Endothelial cell of umbilical vein (primary cell): ENCODE results near the gene MCFD2. TPM values are rescaled to one million over a fixed set of nuclear protein-coding genes. Genes with fewer than 3 reads are reported as not detected.

Experiments used
- BruUV-seq: library from RNA; stranded (reverse); fragments of 400-500 nt; replicated peaks from 2 replicates; lab custom pipeline; 2021; lab: Mats Ljungman, UMichigan
- CTCF ChIA-PET: fragments of 300-600, 350-600 bp; sonication (Branson Sonifier 250); formaldehyde crosslinking; loops from one replicate; lab custom pipeline; 2021; ENCODE audit warnings: antibody characterized with exemption, inconsistent platforms; lab: Charles Lee
- POLR2A ChIA-PET: fragments of 300-600, 350-600 bp; sonication (Branson Sonifier 250); formaldehyde crosslinking; loops from one replicate; lab custom pipeline; 2021; ENCODE audit warnings: antibody characterized with exemption, inconsistent platforms; lab: Charles Lee
- DNase-seq: peaks from one replicate; pipeline ENCODE4 v3.0.0-alpha.2; 2011; ENCODE audit warnings: low read depth, low spot score
- FAIRE-seq: peaks from 2 replicates; lab custom pipeline; 2011; peaks lifted over from hg19 to GRCh38; lab: Jason Lieb, UNC
- H2AFZ ChIP-seq: 2 replicates; pipeline ENCODE4 v1.6.0; 2012; ENCODE audit warnings: low read depth, low read length, control low read depth, inconsistent platforms
- H3K27ac ChIP-seq: 2 replicates; pipeline ENCODE4 v1.5.1; 2011; ENCODE audit warnings: low read depth, mild to moderate bottlenecking, control low read depth, low read length, moderate library complexity; ENCODE audit not compliant: insufficient read depth
- H3K27me3 ChIP-seq, 2 experiments: 2 replicates each; pipeline versions ENCODE4 v1.6.0 to v1.6.1; 2011; ENCODE audit warnings: low read length in 2 of 2, mixed read lengths in 1 of 2; ENCODE audit not compliant: control insufficient read depth in 2 of 2, insufficient read depth in 2 of 2
- H3K36me3 ChIP-seq, 2 experiments: 2 replicates in 1 of 2; 3 replicates in 1 of 2; pipeline ENCODE4 v1.5.1; 2011; ENCODE audit warnings: low read length in 2 of 2, mild to moderate bottlenecking in 1 of 2, moderate library complexity in 1 of 2; ENCODE audit not compliant: control insufficient read depth in 2 of 2, insufficient read depth in 2 of 2; ENCODE audit errors: extremely low read depth in 1 of 2
- H3K4me1 ChIP-seq: 3 replicates; pipeline ENCODE4 v1.5.1; 2011; ENCODE audit warnings: mild to moderate bottlenecking, low read length; ENCODE audit not compliant: control insufficient read depth, insufficient read depth; ENCODE audit errors: extremely low read depth
- H3K4me2 ChIP-seq: 2 replicates; pipeline ENCODE4 v1.6.1; 2011; ENCODE audit warnings: low read length, control low read depth, mixed read lengths; ENCODE audit not compliant: insufficient read depth
- H3K4me3 ChIP-seq, 3 experiments: fragments of 200-600 bp in 1 of 3; sonication (generic), shearing (Covaris generic) in 1 of 3; replicated peaks in 1 of 3; 2 replicates each; pipeline ENCODE4 v1.5.1; 2011 to 2016; ENCODE audit warnings: control low read depth in 3 of 3, low read length in 3 of 3, mild to moderate bottlenecking in 2 of 3, inconsistent platforms in 1 of 3, low read depth in 1 of 3, moderate library complexity in 1 of 3; ENCODE audit not compliant: insufficient read depth in 1 of 3
- H3K79me2 ChIP-seq: 2 replicates; pipeline ENCODE4 v1.6.0; 2012; ENCODE audit warnings: low read length, inconsistent platforms; ENCODE audit not compliant: control insufficient read depth, insufficient read depth
- H3K9ac ChIP-seq: replicated peaks from 2 replicates; pipeline ENCODE3; 2011; ENCODE audit warnings: low read length, control low read depth; ENCODE audit not compliant: insufficient read depth; ENCODE audit errors: extremely low read depth
- H3K9me1 ChIP-seq: replicated peaks from 3 replicates; pipeline ENCODE4 v1.6.0; 2011; ENCODE audit warnings: mild to moderate bottlenecking, low read length; ENCODE audit not compliant: control insufficient read depth, insufficient read depth; ENCODE audit errors: extremely low read depth
- H3K9me3 ChIP-seq: replicated peaks from 2 replicates; pipeline ENCODE4 v1.5.1; 2012; ENCODE audit warnings: low read length, inconsistent platforms; ENCODE audit not compliant: control insufficient read depth, insufficient read depth
- H4K20me1 ChIP-seq: replicated peaks from 2 replicates; pipeline ENCODE3; 2011; ENCODE audit warnings: mild to moderate bottlenecking, low read length; ENCODE audit not compliant: control insufficient read depth, insufficient read depth; ENCODE audit errors: extremely low read depth
- EZH2 ChIP-seq: IDR thresholded peaks from 2 replicates; pipeline ENCODE4 v1.6.1; 2012; ENCODE audit warnings: borderline replicate concordance, low read depth, mild to moderate bottlenecking, moderate library complexity, low read length, inconsistent platforms; ENCODE audit not compliant: severe bottlenecking
- FOS ChIP-seq: IDR thresholded peaks from 2 replicates; pipeline ENCODE4 v1.6.1; 2011; ENCODE audit warnings: mild to moderate bottlenecking, low read length, moderate library complexity, borderline replicate concordance; ENCODE audit not compliant: insufficient read depth
- GATA2 ChIP-seq: IDR thresholded peaks from 2 replicates; pipeline ENCODE4 v1.7.0; 2011; ENCODE audit warnings: low read depth, mild to moderate bottlenecking, moderate library complexity, mixed read lengths, low read length; ENCODE audit not compliant: insufficient read length, insufficient read depth
- JUN ChIP-seq: IDR thresholded peaks from 2 replicates; pipeline ENCODE4 v1.6.1; 2011; ENCODE audit warnings: borderline replicate concordance, low read depth; ENCODE audit not compliant: insufficient read length, insufficient read depth
- MYC ChIP-seq: IDR thresholded peaks from one replicate; pipeline ENCODE4 v1.6.1; 2011; ENCODE audit warnings: mild to moderate bottlenecking, low read depth, low read length
- POLR2A ChIP-seq: IDR thresholded peaks from 2 replicates; pipeline ENCODE4 v1.6.1; 2012; ENCODE audit warnings: low read depth, mild to moderate bottlenecking, control low read depth, low read length
- POLR2AphosphoS5 ChIP-seq: IDR thresholded peaks from 2 replicates; pipeline ENCODE4 v1.6.1; 2012; ENCODE audit warnings: low read depth, mild to moderate bottlenecking, control low read depth, low read length, moderate library complexity; ENCODE audit not compliant: insufficient read depth
- dilution Hi-C: fragments of 300-500 bp; cut with MboI; formaldehyde crosslinking; loops from one replicate; pipeline ENCODE4 v1.15.0; 2019; ENCODE audit warnings: low sequenced_read_pairs; ENCODE audit not compliant: extremely low pct_ligation_motif_present
- intact Hi-C: fragments of 100-400 bp; cut with micrococcal nuclease; formaldehyde crosslinking; loops from one replicate; pipeline ENCODE4 v1.10.0; 2022
- polyA plus RNA-seq, 4 experiments: library from polyadenylated mRNA; depleted of rRNA in 3 of 4; stranded (reverse) in 3 of 4; unstranded in 1 of 4; fragments of >200 nt; gene quantifications; 2 replicates each; pipeline versions ENCODE4 v1.2.1 to v1.2.3, GENCODE V29; 2011 to 2012; ENCODE audit warnings: missing spikeins in 1 of 4
- total RNA-seq: library from RNA; stranded (reverse); gene quantifications from 2 replicates; pipeline ENCODE4 v1.2.3, GENCODE V29; 2021
- TF ChIP-seq, protein P1 (sequence below), 2 donors: IDR thresholded peaks; 1 replicate in 1 of 2; 2 replicates in 1 of 2; pipeline ENCODE4 v1.5.1; 2011; ENCODE audit warnings: low read length in 2 of 2, mild to moderate bottlenecking in 2 of 2, moderate library complexity in 2 of 2, control low read depth in 1 of 2, inconsistent platforms in 1 of 2, low read depth in 1 of 2; ENCODE audit not compliant: insufficient read depth in 1 of 2; ENCODE audit errors: extremely low read depth in 1 of 2
- TF ChIP-seq, protein P2 (sequence below): IDR thresholded peaks from 2 replicates; pipeline ENCODE4 v1.6.1; 2011; ENCODE audit not compliant: insufficient read depth, insufficient read length

Gene MCFD2
- total and polyA plus RNA-seq, 2 donors (not counting 3 experiments of a cell fraction or from before 2014, with no cell fraction given): 74.8 to 141 TPM

DNA sequence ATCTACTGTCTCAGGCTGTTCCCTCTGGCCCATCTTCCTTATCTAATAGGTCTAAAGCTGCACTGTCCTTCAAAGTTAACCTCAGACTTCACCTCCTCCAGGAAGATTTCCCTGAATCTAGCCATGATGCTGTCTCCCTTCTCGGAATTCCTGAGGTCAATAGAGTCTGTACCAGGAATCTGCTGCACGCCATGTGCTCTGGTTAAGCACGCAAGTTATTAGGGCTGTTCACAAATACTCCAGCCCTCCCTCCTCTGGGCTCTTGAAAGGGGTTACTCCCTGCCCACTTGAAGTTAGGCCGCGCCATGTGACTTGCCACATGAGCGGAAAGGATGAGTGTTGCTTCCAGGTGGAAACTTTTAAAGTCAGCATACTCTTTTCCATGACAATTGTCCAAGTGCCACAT, 43.6 kb downstream of the MCFD2 start:
- intact Hi-C loops (loop anchor here (2.0 to 10.0 kb wide), 3 partner anchors 17 to 877 kb away; no protein-coding TSS in a partner anchor), dilution Hi-C loops (no loop called here)
- Histone ChIP-seq H3K9me3 (no peaks in the 10 kb centered on the region), H4K20me1 (no peaks in the 10 kb centered on the region), H3K27ac (no peak overlapping the region), H3K9ac (no peak overlapping the region), H2AFZ (no peak overlapping the region), H3K9me1 (no peaks in the 10 kb centered on the region), H3K4me2 (no peak overlapping the region), H3K4me3 (no peak overlapping the region), H3K79me2 (no peaks in the 10 kb centered on the region), H3K4me1 (peaks cover 21% of the 10 kb centered on the region), H3K36me3 (no peaks in the 10 kb centered on the region), H3K27me3 (no peaks in the 10 kb centered on the region)
- FAIRE-seq (no peak), DNase-seq (no peak)
- ChIA-PET CTCF (interaction anchor here (1.0 to 1.2 kb wide), 2 partner anchors 8 to 57 kb away, joined by 4 read pairs; no protein-coding TSS in a partner anchor), POLR2A (no interaction called here)
- TF ChIP-seq, protein P1, sequence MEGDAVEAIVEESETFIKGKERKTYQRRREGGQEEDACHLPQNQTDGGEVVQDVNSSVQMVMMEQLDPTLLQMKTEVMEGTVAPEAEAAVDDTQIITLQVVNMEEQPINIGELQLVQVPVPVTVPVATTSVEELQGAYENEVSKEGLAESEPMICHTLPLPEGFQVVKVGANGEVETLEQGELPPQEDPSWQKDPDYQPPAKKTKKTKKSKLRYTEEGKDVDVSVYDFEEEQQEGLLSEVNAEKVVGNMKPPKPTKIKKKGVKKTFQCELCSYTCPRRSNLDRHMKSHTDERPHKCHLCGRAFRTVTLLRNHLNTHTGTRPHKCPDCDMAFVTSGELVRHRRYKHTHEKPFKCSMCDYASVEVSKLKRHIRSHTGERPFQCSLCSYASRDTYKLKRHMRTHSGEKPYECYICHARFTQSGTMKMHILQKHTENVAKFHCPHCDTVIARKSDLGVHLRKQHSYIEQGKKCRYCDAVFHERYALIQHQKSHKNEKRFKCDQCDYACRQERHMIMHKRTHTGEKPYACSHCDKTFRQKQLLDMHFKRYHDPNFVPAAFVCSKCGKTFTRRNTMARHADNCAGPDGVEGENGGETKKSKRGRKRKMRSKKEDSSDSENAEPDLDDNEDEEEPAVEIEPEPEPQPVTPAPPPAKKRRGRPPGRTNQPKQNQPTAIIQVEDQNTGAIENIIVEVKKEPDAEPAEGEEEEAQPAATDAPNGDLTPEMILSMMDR (IDR thresholded peaks at IDR 0.05; ENCODE audit: extremely low read depth in 1 of 2, insufficient read depth in 1 of 2, low read depth in 1 of 2, low read length in 2 of 2): no peak
- TF ChIP-seq, protein P2, sequence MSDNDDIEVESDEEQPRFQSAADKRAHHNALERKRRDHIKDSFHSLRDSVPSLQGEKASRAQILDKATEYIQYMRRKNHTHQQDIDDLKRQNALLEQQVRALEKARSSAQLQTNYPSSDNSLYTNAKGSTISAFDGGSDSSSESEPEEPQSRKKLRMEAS: no peak
- TF ChIP-seq POLR2A (no peak), FOS (no peak), JUN (no peak), MYC (no peak), EZH2 (no peak), POLR2AphosphoS5 (no peak), GATA2 (no peak)
- BruUV-seq: no TSS peak
